ENCODE results near the gene ANKRD10.

ANKRD10 gene

GRCh38 chr13:110914331-110915056 lies 375 bp downstream of the ANKRD10 start:
- peak in 1 of 2 experiments; percentile 88 for DNase-seq

- no peak for DNase-seq
Measured at GRCh38 chr13:110914081-110914330, 863 bp downstream of the ANKRD10 start.

GRCh38 chr13:110913322-110914080 lies 1.4 kb downstream of the ANKRD10 start:
- DNase-seq = no peak

GRCh38 chr13:110912651-110913051 lies 2.2 kb downstream of the ANKRD10 start:
- no peak for DNase-seq

- DNase-seq = peak; percentile 42 to 57
Measured at GRCh38 chr13:110911880-110912279, 3.0 kb downstream of the ANKRD10 start.

GRCh38 chr13:110910013-110910890 lies 4.6 kb downstream of the ANKRD10 start:
- no peak for DNase-seq

GRCh38 chr13:110907951-110908898 lies 6.6 kb downstream of the ANKRD10 start:
- no peak for DNase-seq

GRCh38 chr13:110907301-110907700 lies 7.6 kb downstream of the ANKRD10 start:
- DNase-seq = no peak

GRCh38 chr13:110904748-110905147 lies 10.1 kb downstream of the ANKRD10 start:
- no peak for DNase-seq

- DNase-seq = no peak
Measured at GRCh38 chr13:110902370-110902769, 12.5 kb downstream of the ANKRD10 start.

- no peak for DNase-seq
Measured at GRCh38 chr13:110897521-110897920, 17.3 kb downstream of the ANKRD10 start.

- DNase-seq = no peak
Measured at GRCh38 chr13:110897014-110897413, 17.9 kb downstream of the ANKRD10 start.

- no peak for DNase-seq
Measured at GRCh38 chr13:110894086-110894485, 20.8 kb downstream of the ANKRD10 start.

- no peak for DNase-seq
Measured at GRCh38 chr13:110893571-110893970, 21.3 kb downstream of the ANKRD10 start.

- no peak for DNase-seq
Measured at GRCh38 chr13:110890279-110891165, 24.3 kb downstream of the ANKRD10 start.

- DNase-seq = no peak
Measured at GRCh38 chr13:110888390-110888789, 26.5 kb downstream of the ANKRD10 start.

GRCh38 chr13:110887597-110888333 lies 27.1 kb downstream of the ANKRD10 start:
- no peak for DNase-seq

- DNase-seq = no peak
Measured at GRCh38 chr13:110886870-110887596, 27.8 kb downstream of the ANKRD10 start.

- no peak for DNase-seq
Measured at GRCh38 chr13:110885966-110886869, 28.7 kb downstream of the ANKRD10 start.

All from NCI-H187 (cell line).